Endothelial cell of umbilical vein (primary cell): ENCODE results near the gene BAG1. TPM values are rescaled to one million over a fixed set of nuclear protein-coding genes. Genes with fewer than 3 reads are reported as not detected.

ENCODE experiments used
- BruUV-seq: library from RNA; stranded (reverse); fragments of 400-500 nt; replicated peaks from 2 replicates; lab custom pipeline; 2021; lab: Mats Ljungman, UMichigan
- CTCF ChIA-PET: fragments of 300-600, 350-600 bp; sonication (Branson Sonifier 250); formaldehyde crosslinking; loops from one replicate; lab custom pipeline; 2021; ENCODE audit warnings: antibody characterized with exemption, inconsistent platforms; lab: Charles Lee
- POLR2A ChIA-PET: fragments of 300-600, 350-600 bp; sonication (Branson Sonifier 250); formaldehyde crosslinking; loops from one replicate; lab custom pipeline; 2021; ENCODE audit warnings: antibody characterized with exemption, inconsistent platforms; lab: Charles Lee
- DNase-seq: peaks from one replicate; pipeline ENCODE4 v3.0.0-alpha.2; 2011; ENCODE audit warnings: low read depth, low spot score
- FAIRE-seq: peaks from 2 replicates; lab custom pipeline; 2011; peaks lifted over from hg19 to GRCh38; lab: Jason Lieb, UNC
- H2AFZ ChIP-seq: 2 replicates; pipeline ENCODE4 v1.6.0; 2012; ENCODE audit warnings: low read depth, low read length, control low read depth, inconsistent platforms
- H3K27ac ChIP-seq: 2 replicates; pipeline ENCODE4 v1.5.1; 2011; ENCODE audit warnings: low read depth, mild to moderate bottlenecking, control low read depth, low read length, moderate library complexity; ENCODE audit not compliant: insufficient read depth
- H3K27me3 ChIP-seq, 2 experiments: 2 replicates each; pipeline versions ENCODE4 v1.6.0 to v1.6.1; 2011; ENCODE audit warnings: low read length in 2 of 2, mixed read lengths in 1 of 2; ENCODE audit not compliant: control insufficient read depth in 2 of 2, insufficient read depth in 2 of 2
- H3K36me3 ChIP-seq, 2 experiments: 2 replicates in 1 of 2; 3 replicates in 1 of 2; pipeline ENCODE4 v1.5.1; 2011; ENCODE audit warnings: low read length in 2 of 2, mild to moderate bottlenecking in 1 of 2, moderate library complexity in 1 of 2; ENCODE audit not compliant: control insufficient read depth in 2 of 2, insufficient read depth in 2 of 2; ENCODE audit errors: extremely low read depth in 1 of 2
- H3K4me1 ChIP-seq: 3 replicates; pipeline ENCODE4 v1.5.1; 2011; ENCODE audit warnings: mild to moderate bottlenecking, low read length; ENCODE audit not compliant: control insufficient read depth, insufficient read depth; ENCODE audit errors: extremely low read depth
- H3K4me2 ChIP-seq: 2 replicates; pipeline ENCODE4 v1.6.1; 2011; ENCODE audit warnings: low read length, control low read depth, mixed read lengths; ENCODE audit not compliant: insufficient read depth
- H3K4me3 ChIP-seq, 3 experiments: fragments of 200-600 bp in 1 of 3; sonication (generic), shearing (Covaris generic) in 1 of 3; replicated peaks in 1 of 3; 2 replicates each; pipeline ENCODE4 v1.5.1; 2011 to 2016; ENCODE audit warnings: control low read depth in 3 of 3, low read length in 3 of 3, mild to moderate bottlenecking in 2 of 3, inconsistent platforms in 1 of 3, low read depth in 1 of 3, moderate library complexity in 1 of 3; ENCODE audit not compliant: insufficient read depth in 1 of 3
- H3K79me2 ChIP-seq: 2 replicates; pipeline ENCODE4 v1.6.0; 2012; ENCODE audit warnings: low read length, inconsistent platforms; ENCODE audit not compliant: control insufficient read depth, insufficient read depth
- H3K9ac ChIP-seq: replicated peaks from 2 replicates; pipeline ENCODE3; 2011; ENCODE audit warnings: low read length, control low read depth; ENCODE audit not compliant: insufficient read depth; ENCODE audit errors: extremely low read depth
- H3K9me1 ChIP-seq: replicated peaks from 3 replicates; pipeline ENCODE4 v1.6.0; 2011; ENCODE audit warnings: mild to moderate bottlenecking, low read length; ENCODE audit not compliant: control insufficient read depth, insufficient read depth; ENCODE audit errors: extremely low read depth
- H3K9me3 ChIP-seq: replicated peaks from 2 replicates; pipeline ENCODE4 v1.5.1; 2012; ENCODE audit warnings: low read length, inconsistent platforms; ENCODE audit not compliant: control insufficient read depth, insufficient read depth
- H4K20me1 ChIP-seq: replicated peaks from 2 replicates; pipeline ENCODE3; 2011; ENCODE audit warnings: mild to moderate bottlenecking, low read length; ENCODE audit not compliant: control insufficient read depth, insufficient read depth; ENCODE audit errors: extremely low read depth
- CTCF ChIP-seq, 2 donors: IDR thresholded peaks; 1 replicate in 1 of 2; 2 replicates in 1 of 2; pipeline ENCODE4 v1.5.1; 2011; ENCODE audit warnings: low read length in 2 of 2, mild to moderate bottlenecking in 2 of 2, moderate library complexity in 2 of 2, control low read depth in 1 of 2, inconsistent platforms in 1 of 2, low read depth in 1 of 2; ENCODE audit not compliant: insufficient read depth in 1 of 2; ENCODE audit errors: extremely low read depth in 1 of 2
- EZH2 ChIP-seq: IDR thresholded peaks from 2 replicates; pipeline ENCODE4 v1.6.1; 2012; ENCODE audit warnings: borderline replicate concordance, low read depth, mild to moderate bottlenecking, moderate library complexity, low read length, inconsistent platforms; ENCODE audit not compliant: severe bottlenecking
- FOS ChIP-seq: IDR thresholded peaks from 2 replicates; pipeline ENCODE4 v1.6.1; 2011; ENCODE audit warnings: mild to moderate bottlenecking, low read length, moderate library complexity, borderline replicate concordance; ENCODE audit not compliant: insufficient read depth
- GATA2 ChIP-seq: IDR thresholded peaks from 2 replicates; pipeline ENCODE4 v1.7.0; 2011; ENCODE audit warnings: low read depth, mild to moderate bottlenecking, moderate library complexity, mixed read lengths, low read length; ENCODE audit not compliant: insufficient read length, insufficient read depth
- JUN ChIP-seq: IDR thresholded peaks from 2 replicates; pipeline ENCODE4 v1.6.1; 2011; ENCODE audit warnings: borderline replicate concordance, low read depth; ENCODE audit not compliant: insufficient read length, insufficient read depth
- MYC ChIP-seq: IDR thresholded peaks from one replicate; pipeline ENCODE4 v1.6.1; 2011; ENCODE audit warnings: mild to moderate bottlenecking, low read depth, low read length
- POLR2A ChIP-seq: IDR thresholded peaks from 2 replicates; pipeline ENCODE4 v1.6.1; 2012; ENCODE audit warnings: low read depth, mild to moderate bottlenecking, control low read depth, low read length
- POLR2AphosphoS5 ChIP-seq: IDR thresholded peaks from 2 replicates; pipeline ENCODE4 v1.6.1; 2012; ENCODE audit warnings: low read depth, mild to moderate bottlenecking, control low read depth, low read length, moderate library complexity; ENCODE audit not compliant: insufficient read depth
- dilution Hi-C: fragments of 300-500 bp; cut with MboI; formaldehyde crosslinking; loops from one replicate; pipeline ENCODE4 v1.15.0; 2019; ENCODE audit warnings: low sequenced_read_pairs; ENCODE audit not compliant: extremely low pct_ligation_motif_present
- intact Hi-C: fragments of 100-400 bp; cut with micrococcal nuclease; formaldehyde crosslinking; loops from one replicate; pipeline ENCODE4 v1.10.0; 2022
- polyA plus RNA-seq, 4 experiments: library from polyadenylated mRNA; depleted of rRNA in 3 of 4; stranded (reverse) in 3 of 4; unstranded in 1 of 4; fragments of >200 nt; gene quantifications; 2 replicates each; pipeline versions ENCODE4 v1.2.1 to v1.2.3, GENCODE V29; 2011 to 2012; ENCODE audit warnings: missing spikeins in 1 of 4
- total RNA-seq: library from RNA; stranded (reverse); gene quantifications from 2 replicates; pipeline ENCODE4 v1.2.3, GENCODE V29; 2021
- TF ChIP-seq, protein P1 (sequence below): IDR thresholded peaks from 2 replicates; pipeline ENCODE4 v1.6.1; 2011; ENCODE audit not compliant: insufficient read depth, insufficient read length

Gene BAG1
- total and polyA plus RNA-seq, 2 donors (not counting 3 experiments of a cell fraction or from before 2014, with no cell fraction given): 44.6 to 87.4 TPM

DNA sequence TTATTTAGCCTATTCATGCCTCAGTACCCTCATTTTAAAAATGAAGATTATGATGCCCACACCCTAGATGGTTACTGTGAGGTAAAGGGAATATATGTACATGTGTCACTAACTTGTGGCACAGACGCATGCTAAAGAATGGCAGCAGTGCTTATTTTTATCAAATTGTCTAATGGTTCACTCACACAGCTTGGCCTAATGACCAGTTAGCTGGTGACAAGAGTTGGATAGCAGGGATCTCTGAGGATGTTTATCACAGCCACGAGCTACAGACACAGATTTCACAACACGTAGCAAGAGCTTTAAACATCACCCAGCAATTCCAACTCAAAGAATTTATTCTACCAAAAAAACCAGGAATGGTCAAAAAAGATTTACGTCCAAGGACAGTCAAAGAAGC is 7.2 kb downstream of the BAG1 start:
- no peak for FAIRE-seq
- intact Hi-C loops: no loop called here

More for the DNA sequence above, 7.2 kb downstream of the BAG1 start:
- ChIA-PET POLR2A (no interaction called here), CTCF (interaction anchor here (1.1 kb wide), 1 partner anchor 223 kb away, joined by 3 read pairs; no protein-coding TSS in a partner anchor)
- H3K36me3 ChIP-seq: peaks cover 49 to 57% of the 10 kb centered on the region in 2 experiments
- H3K4me1 ChIP-seq: no peaks in the 10 kb centered on the region
- H3K9ac ChIP-seq: no peak overlapping the region
- H3K4me3 ChIP-seq: no peak overlapping the region
- H3K27me3 ChIP-seq: no peaks in the 10 kb centered on the region
- no peaks in the 10 kb centered on the region for H3K9me1 ChIP-seq
- H2AFZ ChIP-seq: no peak overlapping the region
- no peak overlapping the region for H3K4me2 ChIP-seq
- no peaks in the 10 kb centered on the region for H4K20me1 ChIP-seq
- dilution Hi-C loops: no loop called here
- peaks cover 6% of the 10 kb centered on the region for H3K79me2 ChIP-seq
- no peak for TF ChIP-seq FOS
- TF ChIP-seq JUN: no peak
- TF ChIP-seq, protein P1, sequence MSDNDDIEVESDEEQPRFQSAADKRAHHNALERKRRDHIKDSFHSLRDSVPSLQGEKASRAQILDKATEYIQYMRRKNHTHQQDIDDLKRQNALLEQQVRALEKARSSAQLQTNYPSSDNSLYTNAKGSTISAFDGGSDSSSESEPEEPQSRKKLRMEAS: no peak
- TF ChIP-seq POLR2AphosphoS5: no peak
- no peak for TF ChIP-seq CTCF (IDR thresholded peaks at IDR 0.05; ENCODE audit: extremely low read depth in 1 of 2, insufficient read depth in 1 of 2, low read depth in 1 of 2, low read length in 2 of 2)
- no peak for TF ChIP-seq GATA2
- TF ChIP-seq MYC: no peak
- no peak for TF ChIP-seq EZH2
- no peak for TF ChIP-seq POLR2A
- no peaks in the 10 kb centered on the region for H3K9me3 ChIP-seq
- no peak for DNase-seq
- H3K27ac ChIP-seq: no peak overlapping the region
- no TSS peak for BruUV-seq
